BLaER1 treated with 17β-estradiol and CSF1 and Interleukin-3, amounts not matched to agents 10 nM and 100 nM (cell line): ENCODE data around the gene KLHL33.

Experiments
- H3K27ac ChIP-seq, 11 experiments: shearing (Covaris generic); formaldehyde crosslinking; 2 replicates each; pipeline ENCODE4 v1.8.1; 2022
- H3K27me3 ChIP-seq, 11 experiments: shearing (Covaris generic); formaldehyde crosslinking; 2 replicates each; pipeline ENCODE4 v1.8.1; 2022
- H3K36me3 ChIP-seq, 11 experiments: shearing (Covaris generic); formaldehyde crosslinking; 2 replicates each; pipeline ENCODE4 v1.8.1; 2022
- H3K4me1 ChIP-seq, 10 experiments: shearing (Covaris generic); formaldehyde crosslinking; 2 replicates each; pipeline ENCODE4 v1.8.1; 2022
- H3K4me2 ChIP-seq, 11 experiments: shearing (Covaris generic); formaldehyde crosslinking; 2 replicates each; pipeline ENCODE4 v1.8.1; 2022
- H3K4me3 ChIP-seq, 10 experiments: shearing (Covaris generic); formaldehyde crosslinking; 2 replicates each; pipeline ENCODE4 v1.8.1; 2022
- H3K9ac ChIP-seq, 11 experiments: shearing (Covaris generic); formaldehyde crosslinking; 2 replicates each; pipeline ENCODE4 v1.8.1; 2022
- H3K9me3 ChIP-seq, 11 experiments: shearing (Covaris generic); formaldehyde crosslinking; replicated peaks in 1 of 11; 2 replicates each; pipeline ENCODE4 v1.8.1; 2022
- H4K20me1 ChIP-seq, 11 experiments: shearing (Covaris generic); formaldehyde crosslinking; 2 replicates each; pipeline ENCODE4 v1.8.1; 2022
- Cebpa-rat ChIP-seq, 11 experiments: shearing (Covaris generic); IDR thresholded peaks; 2 replicates each; pipeline ENCODE4 v1.8.1; 2022

The KLHL33 gene

GRCh38 chr14:20397511-20397910 is 38.5 kb downstream of the KLHL33 start:
- H4K20me1 ChIP-seq: peaks cover 0 to 17% (median 0%) of the 10 kb centered on the region in 11 experiments; a peak in 5 of 22 replicates
- H3K9ac ChIP-seq: no peak overlapping the region
- H3K9me3 ChIP-seq: no peaks in the 10 kb centered on the region
- no peak overlapping the region for H3K4me2 ChIP-seq
- H3K36me3 ChIP-seq: peaks cover 94 to 100% (median 99%) of the 10 kb centered on the region in 11 experiments
- H3K27ac ChIP-seq: no peak overlapping the region
- TF ChIP-seq Cebpa-rat (IDR thresholded peaks at IDR 0.05): no peak
- H3K27me3 ChIP-seq: no peaks in the 10 kb centered on the region
- H3K4me3 ChIP-seq: no peak overlapping the region
- peaks cover 0 to 12% (median 0%) of the 10 kb centered on the region in 10 experiments; a peak in 4 of 20 replicates for H3K4me1 ChIP-seq

DNA sequence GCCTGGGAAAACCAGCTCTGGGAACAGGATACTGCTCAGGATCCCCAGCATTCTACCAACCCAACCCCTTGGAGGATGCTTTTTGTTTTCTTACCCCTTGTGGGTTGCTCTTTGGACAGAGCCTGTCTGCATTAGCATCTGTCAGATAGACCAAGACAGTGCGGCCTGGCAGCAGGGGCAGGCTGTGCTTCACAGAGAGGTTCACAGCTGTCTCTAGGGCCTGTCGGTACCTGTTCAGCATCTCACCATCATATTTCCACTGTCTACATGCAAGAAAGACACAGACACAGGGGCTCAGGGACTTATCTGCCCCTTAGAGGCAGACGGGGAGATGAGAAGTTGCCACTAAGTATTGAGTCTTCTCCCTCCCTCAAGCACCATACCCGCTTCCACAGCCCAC is 44.5 kb downstream of the KLHL33 start:
- no peak for TF ChIP-seq Cebpa-rat (IDR thresholded peaks at IDR 0.05)
- H3K4me2 ChIP-seq: no peak overlapping the region
- H3K9me3 ChIP-seq: no peaks in the 10 kb centered on the region
- H3K4me3 ChIP-seq: no peak overlapping the region
- H3K36me3 ChIP-seq: peaks cover 96 to 100% (median 99%) of the 10 kb centered on the region in 11 experiments
- H3K27me3 ChIP-seq: no peaks in the 10 kb centered on the region
- H4K20me1 ChIP-seq: peaks cover 0 to 22% (median 0%) of the 10 kb centered on the region in 11 experiments; a peak in 5 of 22 replicates
- H3K9ac ChIP-seq: no peak overlapping the region
- H3K27ac ChIP-seq: no peak overlapping the region
- peaks cover 0 to 18% (median 6%) of the 10 kb centered on the region in 10 experiments; a peak in 9 of 20 replicates for H3K4me1 ChIP-seq

DNA sequence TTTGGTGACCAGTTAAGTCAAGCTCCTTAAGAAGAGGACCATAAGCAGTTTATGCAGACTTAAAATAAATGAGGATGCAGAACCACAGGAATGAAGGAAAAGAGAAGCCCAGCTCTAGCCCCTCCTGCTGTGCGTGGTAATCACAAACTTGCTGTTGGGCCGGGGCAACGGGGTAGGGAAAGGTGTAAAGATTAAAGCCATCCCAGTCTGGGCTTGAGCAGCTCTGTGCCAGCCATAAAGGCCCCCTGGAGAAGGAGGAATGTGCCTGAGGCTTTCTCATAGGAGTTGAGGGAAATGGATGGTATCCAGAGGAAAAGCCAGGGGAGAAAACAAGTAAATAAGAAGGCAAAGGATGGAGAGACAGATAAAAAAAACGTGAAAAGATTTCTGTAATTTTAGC is 47.8 kb downstream of the KLHL33 start:
- H3K27me3 ChIP-seq: no peaks in the 10 kb centered on the region
- H3K4me2 ChIP-seq: peak overlapping the region in 3 of 11 experiments; percentile 35 to 56 (median 37); a peak in 6 of 22 replicates
- H3K27ac ChIP-seq: peak overlapping the region in 2 of 11 experiments; percentile 1 to 38; a peak in 2 of 22 replicates
- peaks cover 0 to 26% (median 0%) of the 10 kb centered on the region in 11 experiments; a peak in 3 of 22 replicates for H4K20me1 ChIP-seq
- H3K4me1 ChIP-seq: peaks cover 0 to 18% (median 6%) of the 10 kb centered on the region in 10 experiments; a peak in 9 of 20 replicates
- no peak overlapping the region for H3K9ac ChIP-seq
- peaks cover 97 to 100% (median 99%) of the 10 kb centered on the region in 11 experiments for H3K36me3 ChIP-seq
- TF ChIP-seq Cebpa-rat (IDR thresholded peaks at IDR 0.05): no peak
- no peak overlapping the region for H3K4me3 ChIP-seq
- no peaks in the 10 kb centered on the region for H3K9me3 ChIP-seq

- H3K4me1 ChIP-seq: peaks cover 0 to 18% (median 6%) of the 10 kb centered on the region in 10 experiments; a peak in 9 of 20 replicates
- H3K27me3 ChIP-seq: no peaks in the 10 kb centered on the region
- no peaks in the 10 kb centered on the region for H3K9me3 ChIP-seq
- H3K4me2 ChIP-seq: peak overlapping the region in 3 of 11 experiments; percentile 35 to 56 (median 37); a peak in 6 of 22 replicates
- no peak for TF ChIP-seq Cebpa-rat (IDR thresholded peaks at IDR 0.05)
- peaks cover 98 to 100% (median 99%) of the 10 kb centered on the region in 11 experiments for H3K36me3 ChIP-seq
- peaks cover 0 to 32% (median 0%) of the 10 kb centered on the region in 11 experiments; a peak in 4 of 22 replicates for H4K20me1 ChIP-seq
- no peak overlapping the region for H3K9ac ChIP-seq
- peak overlapping the region in 2 of 11 experiments; percentile 1 to 38; a peak in 4 of 22 replicates for H3K27ac ChIP-seq
- H3K4me3 ChIP-seq: no peak overlapping the region
These were observed 48.4 kb downstream of the KLHL33 start for GRCh38 chr14:20387576-20387975.

GRCh38 chr14:20386276-20386855 is 49.6 kb downstream of the KLHL33 start:
- no peak for TF ChIP-seq Cebpa-rat (IDR thresholded peaks at IDR 0.05)
- no peak overlapping the region for H3K27ac ChIP-seq
- peaks cover 98 to 100% (median 99%) of the 10 kb centered on the region in 11 experiments for H3K36me3 ChIP-seq
- no peak overlapping the region for H3K4me3 ChIP-seq
- H3K9me3 ChIP-seq: no peaks in the 10 kb centered on the region
- peaks cover 0 to 44% (median 0%) of the 10 kb centered on the region in 11 experiments; a peak in 3 of 22 replicates for H4K20me1 ChIP-seq
- H3K4me1 ChIP-seq: peaks cover 0 to 18% (median 6%) of the 10 kb centered on the region in 10 experiments; a peak in 9 of 20 replicates
- H3K4me2 ChIP-seq: no peak overlapping the region
- no peaks in the 10 kb centered on the region for H3K27me3 ChIP-seq
- H3K9ac ChIP-seq: no peak overlapping the region

DNA sequence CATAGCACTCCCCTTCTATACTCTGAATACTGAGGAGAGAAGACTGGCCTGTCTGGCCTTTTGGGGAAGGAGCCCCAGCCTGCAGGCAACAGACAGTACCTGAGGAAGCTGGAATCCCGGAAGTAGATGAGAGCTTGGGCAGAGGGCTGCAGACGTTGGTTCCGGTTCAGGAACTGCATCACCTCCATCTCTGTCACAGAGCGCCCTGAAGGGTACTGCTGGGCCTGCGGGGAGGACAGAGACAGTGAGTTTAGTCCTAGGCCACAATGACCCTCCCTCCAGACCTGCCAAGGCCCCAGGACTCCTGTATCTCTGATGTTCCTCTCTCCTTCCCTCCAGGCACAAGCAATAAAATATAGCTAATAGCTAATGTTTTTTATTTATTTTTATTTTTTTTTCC is 51.1 kb downstream of the KLHL33 start:
- Histone ChIP-seq H3K4me1 (peaks cover 0 to 18% (median 6%) of the 10 kb centered on the region in 10 experiments; a peak in 9 of 20 replicates), H3K9ac (no peak overlapping the region), H3K4me2 (no peak overlapping the region), H3K27me3 (no peaks in the 10 kb centered on the region), H3K9me3 (no peaks in the 10 kb centered on the region), H3K4me3 (no peak overlapping the region), H3K36me3 (peaks cover 98 to 100% (median 99%) of the 10 kb centered on the region in 11 experiments), H3K27ac (no peak overlapping the region), H4K20me1 (peaks cover 0 to 46% (median 0%) of the 10 kb centered on the region in 11 experiments; a peak in 3 of 22 replicates)
- TF ChIP-seq Cebpa-rat (IDR thresholded peaks at IDR 0.05): no peak

DNA sequence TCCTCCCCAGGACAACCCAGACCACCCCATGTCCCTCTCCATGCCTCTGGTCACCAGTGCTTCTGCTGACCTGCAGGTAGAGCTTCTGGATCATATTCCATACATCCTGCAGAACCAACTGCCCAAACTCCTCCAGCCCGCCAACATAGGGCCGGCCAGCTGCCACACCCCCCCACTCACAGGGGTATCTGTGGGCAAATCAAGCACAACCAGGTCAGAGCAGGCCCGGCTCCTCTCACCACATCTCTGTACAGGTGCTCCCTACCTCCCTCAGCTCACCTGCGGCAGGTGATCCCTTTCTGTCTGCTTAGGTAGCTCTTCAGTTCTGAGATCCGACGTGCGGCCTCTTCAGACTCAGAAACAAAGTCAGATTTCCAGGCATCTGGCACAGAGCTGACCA is 51.6 kb downstream of the KLHL33 start:
- no peak for TF ChIP-seq Cebpa-rat (IDR thresholded peaks at IDR 0.05)
- no peak overlapping the region for H3K4me2 ChIP-seq
- H3K4me1 ChIP-seq: peaks cover 0 to 18% (median 6%) of the 10 kb centered on the region in 10 experiments; a peak in 9 of 20 replicates
- no peak overlapping the region for H3K9ac ChIP-seq
- H3K9me3 ChIP-seq: no peaks in the 10 kb centered on the region
- H3K4me3 ChIP-seq: no peak overlapping the region
- peaks cover 0 to 46% (median 0%) of the 10 kb centered on the region in 11 experiments; a peak in 3 of 22 replicates for H4K20me1 ChIP-seq
- H3K36me3 ChIP-seq: peaks cover 98 to 100% (median 99%) of the 10 kb centered on the region in 11 experiments
- H3K27ac ChIP-seq: no peak overlapping the region
- H3K27me3 ChIP-seq: no peaks in the 10 kb centered on the region

GRCh38 chr14:20383636-20384035 is 52.3 kb downstream of the KLHL33 start:
- Histone ChIP-seq H3K9ac (no peak overlapping the region), H3K36me3 (peaks cover 98 to 100% (median 99%) of the 10 kb centered on the region in 11 experiments), H3K27ac (no peak overlapping the region), H3K4me2 (no peak overlapping the region), H3K4me1 (peaks cover 0 to 15% (median 6%) of the 10 kb centered on the region in 10 experiments; a peak in 9 of 20 replicates), H3K27me3 (no peaks in the 10 kb centered on the region), H4K20me1 (peaks cover 0 to 46% (median 0%) of the 10 kb centered on the region in 11 experiments; a peak in 4 of 22 replicates), H3K4me3 (no peak overlapping the region), H3K9me3 (no peaks in the 10 kb centered on the region)
- TF ChIP-seq Cebpa-rat (IDR thresholded peaks at IDR 0.05): no peak

- no peak overlapping the region for H3K27ac ChIP-seq
- peaks cover 0 to 52% (median 0%) of the 10 kb centered on the region in 11 experiments; a peak in 4 of 22 replicates for H4K20me1 ChIP-seq
- H3K36me3 ChIP-seq: peaks cover 98 to 100% (median 99%) of the 10 kb centered on the region in 11 experiments
- H3K4me3 ChIP-seq: no peak overlapping the region
- H3K4me1 ChIP-seq: peaks cover 0 to 9% (median 4%) of the 10 kb centered on the region in 10 experiments; a peak in 9 of 20 replicates
- no peaks in the 10 kb centered on the region for H3K27me3 ChIP-seq
- no peak overlapping the region for H3K9ac ChIP-seq
- H3K4me2 ChIP-seq: no peak overlapping the region
- TF ChIP-seq Cebpa-rat (IDR thresholded peaks at IDR 0.05): no peak
- no peaks in the 10 kb centered on the region for H3K9me3 ChIP-seq
These were observed 52.9 kb downstream of the KLHL33 start for GRCh38 chr14:20383032-20383431.
